Lung (tissue), 12 donors: ENCODE data around the gene FBXO2. TPM values are rescaled to one million over a fixed set of nuclear protein-coding genes. Genes with fewer than 3 reads are reported as not detected.

Experiments used
- ATAC-seq: fragments of 200-7000 bp; cut with Tn5 transposase; one replicate; pipeline ENCODE4 v1.9.1; 2020; ENCODE audit warnings: moderate number of reproducible peaks; ENCODE audit not compliant: insufficient read depth, low FRiP score
- DNase-seq, 3 donors: peaks; one replicate each; pipeline ENCODE4 v3.0.0-alpha.2; 2013 to 2017
- H3K27ac ChIP-seq, 2 donors: one replicate each; pipeline ENCODE4 v1.5.1; 2013; ENCODE audit warnings: mild to moderate bottlenecking in 2 of 2, moderate library complexity in 2 of 2, control low read depth in 1 of 2, inconsistent platforms in 1 of 2, low read depth in 1 of 2, low read length in 1 of 2
- H3K27me3 ChIP-seq, 3 donors: one replicate each; pipeline ENCODE4 v1.5.1; 2013; ENCODE audit warnings: low read length in 2 of 3; ENCODE audit not compliant: control insufficient read depth in 3 of 3, insufficient read depth in 3 of 3
- H3K36me3 ChIP-seq, 4 donors: one replicate each; pipeline ENCODE4 v1.5.1; 2013; ENCODE audit warnings: low read length in 4 of 4, mild to moderate bottlenecking in 1 of 4, moderate library complexity in 1 of 4; ENCODE audit not compliant: control insufficient read depth in 4 of 4, insufficient read depth in 4 of 4
- H3K4me1 ChIP-seq, 5 donors: one replicate each; pipeline ENCODE4 v1.5.1; 2013; ENCODE audit warnings: low read length in 5 of 5, mild to moderate bottlenecking in 2 of 5, moderate library complexity in 1 of 5; ENCODE audit not compliant: control insufficient read depth in 5 of 5, insufficient read depth in 5 of 5
- H3K4me3 ChIP-seq: one replicate; pipeline ENCODE4 v1.5.1; 2013; ENCODE audit warnings: mild to moderate bottlenecking, control low read depth, moderate library complexity
- H3K9ac ChIP-seq, 2 donors: one replicate each; pipeline ENCODE4 v1.5.1; 2013; ENCODE audit warnings: low read length in 2 of 2, control low read depth in 1 of 2; ENCODE audit not compliant: insufficient read depth in 1 of 2
- H3K9me3 ChIP-seq, 4 donors: one replicate each; pipeline ENCODE4 v1.5.1; 2013; ENCODE audit warnings: low read length in 3 of 4, mild to moderate bottlenecking in 1 of 4, moderate library complexity in 1 of 4; ENCODE audit not compliant: control insufficient read depth in 4 of 4, insufficient read depth in 3 of 4
- WGBS, 2 donors: extraction: QIAGEN DNeasy Blood & Tissue Kit; methylation state at CpG; one replicate each; pipeline ENCODE4 v1.1.7; 2013; 5-methylcytosine and 5-hydroxymethylcytosine counted together
- polyA plus RNA-seq, 2 donors: library from polyadenylated mRNA; stranded (reverse); fragments of 200-250 nt; gene quantifications; one replicate each; pipeline ENCODE4 v1.2.1, GENCODE V29; 2013
- total RNA-seq, 2 donors: library from RNA; depleted of rRNA in 1 of 2; stranded (reverse); fragments of >200 nt in 1 of 2; gene quantifications; one replicate each; pipeline ENCODE4 v1.2.1, GENCODE V29; 2014 to 2021
- TF ChIP-seq, protein P1 (sequence below): IDR thresholded peaks from 2 replicates; pipeline ENCODE4 v1.5.1; 2012; ENCODE audit warnings: mild to moderate bottlenecking; ENCODE audit errors: control extremely low read depth, extremely low read depth
- donor health status: control.
- donor health status: control.
- donor health status: Bipolar disorder and iron deficiency.
- donor health status: healthy.
- donor health status: DM: yes; HTN: yes; CAD: no.

FBXO2 gene
- total and polyA plus RNA-seq, 4 donors: 0.20 to 12.5 (median 10.1) TPM

DNA sequence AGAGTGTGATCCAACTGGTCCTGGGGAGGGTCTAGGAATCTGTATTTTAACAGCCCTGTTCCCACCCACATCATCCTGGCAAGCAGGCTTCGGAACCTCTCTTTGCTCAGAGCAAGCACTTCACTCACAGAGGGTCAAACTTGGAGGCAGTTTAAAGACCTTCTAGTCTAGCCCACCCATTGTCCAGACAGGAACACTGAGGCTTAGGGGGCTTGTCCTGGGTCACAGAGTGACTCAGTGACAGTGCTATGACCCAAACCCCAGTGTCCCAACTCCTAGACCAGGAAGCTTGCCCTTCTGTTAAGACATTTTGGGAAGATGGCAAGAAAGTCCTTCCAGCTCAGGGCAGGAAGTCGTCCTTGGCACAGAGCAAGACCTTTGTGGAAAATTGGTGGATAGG is 36.5 kb downstream of the FBXO2 start:
- ATAC-seq: no peak
- H3K9ac ChIP-seq: no peak overlapping the region
- no peak overlapping the region for H3K27ac ChIP-seq
- no peaks in the 10 kb centered on the region for H3K9me3 ChIP-seq
- H3K36me3 ChIP-seq: no peaks in the 10 kb centered on the region
- 82 to 85% methylated on average over 2 of the region's 2 CpGs for WGBS, 2 donors
- no peak overlapping the region for H3K4me3 ChIP-seq
- H3K27me3 ChIP-seq: peaks cover 0 to 12% (median 0%) of the 10 kb centered on the region in 3 donors
- no peaks in the 10 kb centered on the region for H3K4me1 ChIP-seq
- TF ChIP-seq, protein P1, sequence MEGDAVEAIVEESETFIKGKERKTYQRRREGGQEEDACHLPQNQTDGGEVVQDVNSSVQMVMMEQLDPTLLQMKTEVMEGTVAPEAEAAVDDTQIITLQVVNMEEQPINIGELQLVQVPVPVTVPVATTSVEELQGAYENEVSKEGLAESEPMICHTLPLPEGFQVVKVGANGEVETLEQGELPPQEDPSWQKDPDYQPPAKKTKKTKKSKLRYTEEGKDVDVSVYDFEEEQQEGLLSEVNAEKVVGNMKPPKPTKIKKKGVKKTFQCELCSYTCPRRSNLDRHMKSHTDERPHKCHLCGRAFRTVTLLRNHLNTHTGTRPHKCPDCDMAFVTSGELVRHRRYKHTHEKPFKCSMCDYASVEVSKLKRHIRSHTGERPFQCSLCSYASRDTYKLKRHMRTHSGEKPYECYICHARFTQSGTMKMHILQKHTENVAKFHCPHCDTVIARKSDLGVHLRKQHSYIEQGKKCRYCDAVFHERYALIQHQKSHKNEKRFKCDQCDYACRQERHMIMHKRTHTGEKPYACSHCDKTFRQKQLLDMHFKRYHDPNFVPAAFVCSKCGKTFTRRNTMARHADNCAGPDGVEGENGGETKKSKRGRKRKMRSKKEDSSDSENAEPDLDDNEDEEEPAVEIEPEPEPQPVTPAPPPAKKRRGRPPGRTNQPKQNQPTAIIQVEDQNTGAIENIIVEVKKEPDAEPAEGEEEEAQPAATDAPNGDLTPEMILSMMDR: no peak
- no peak for DNase-seq

DNA sequence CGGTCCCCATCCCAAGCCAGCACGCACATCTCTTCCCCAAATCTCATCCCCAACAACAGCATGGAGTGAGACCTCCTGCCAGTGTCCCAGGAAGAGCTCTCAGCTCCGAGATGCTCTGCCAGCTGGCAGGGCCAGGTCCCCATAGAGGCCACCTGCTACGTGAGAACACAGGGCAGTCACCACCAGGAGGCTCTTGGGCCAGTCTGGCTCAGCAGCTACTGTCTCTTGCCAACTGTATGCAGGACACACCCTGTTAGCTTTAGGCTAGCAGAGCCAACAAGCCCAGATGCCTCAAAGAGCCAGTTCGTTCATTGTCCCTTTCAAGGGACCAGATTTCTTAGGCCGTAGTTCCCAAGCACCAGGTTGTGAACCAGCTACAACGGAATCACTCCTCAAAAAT is 36.9 kb downstream of the FBXO2 start:
- ATAC-seq: no peak
- H3K27me3 ChIP-seq: peaks cover 0 to 12% (median 0%) of the 10 kb centered on the region in 3 donors

DNA sequence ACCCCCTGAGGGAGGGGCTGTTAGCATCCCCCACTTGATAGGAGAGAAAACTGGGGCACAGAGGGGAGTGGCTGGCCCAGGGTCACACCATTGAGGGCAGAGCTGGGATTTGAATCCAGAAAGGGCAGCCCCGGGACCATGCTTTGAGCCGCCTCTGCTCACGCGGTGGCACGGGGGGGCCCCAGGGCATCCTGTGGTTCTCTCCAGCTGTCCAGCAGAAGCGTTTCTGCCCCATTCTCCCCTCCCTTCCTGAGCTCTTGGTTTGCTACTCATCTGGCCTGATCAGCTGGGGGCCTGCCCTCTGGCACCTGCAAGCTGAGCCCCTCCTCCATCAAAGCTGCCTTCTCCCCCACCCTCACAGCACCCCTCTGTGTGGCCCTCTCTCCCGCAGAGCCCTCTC is 37.5 kb downstream of the FBXO2 start:
- no peaks in the 10 kb centered on the region for H3K36me3 ChIP-seq
- no peak overlapping the region for H3K9ac ChIP-seq
- H3K4me1 ChIP-seq: no peaks in the 10 kb centered on the region
- no peak overlapping the region for H3K27ac ChIP-seq
- no peak for DNase-seq
- TF ChIP-seq, protein P1: no peak
- no peak overlapping the region for H3K4me3 ChIP-seq
- 56 to 62% methylated on average over 7 of the region's 7 CpGs for WGBS, 2 donors
- ATAC-seq: no peak
- peaks cover 0 to 12% (median 0%) of the 10 kb centered on the region in 3 donors for H3K27me3 ChIP-seq
- H3K9me3 ChIP-seq: no peaks in the 10 kb centered on the region

More for the DNA sequence above, 36.9 kb downstream of the FBXO2 start:
- no peaks in the 10 kb centered on the region for H3K9me3 ChIP-seq
- 67 to 74% methylated on average over 7 of the region's 7 CpGs for WGBS, 2 donors
- H3K27ac ChIP-seq: no peak overlapping the region
- no peak for DNase-seq
- H3K4me3 ChIP-seq: no peak overlapping the region
- no peaks in the 10 kb centered on the region for H3K4me1 ChIP-seq
- no peaks in the 10 kb centered on the region for H3K36me3 ChIP-seq
- TF ChIP-seq, protein P1: no peak
- no peak overlapping the region for H3K9ac ChIP-seq

DNA sequence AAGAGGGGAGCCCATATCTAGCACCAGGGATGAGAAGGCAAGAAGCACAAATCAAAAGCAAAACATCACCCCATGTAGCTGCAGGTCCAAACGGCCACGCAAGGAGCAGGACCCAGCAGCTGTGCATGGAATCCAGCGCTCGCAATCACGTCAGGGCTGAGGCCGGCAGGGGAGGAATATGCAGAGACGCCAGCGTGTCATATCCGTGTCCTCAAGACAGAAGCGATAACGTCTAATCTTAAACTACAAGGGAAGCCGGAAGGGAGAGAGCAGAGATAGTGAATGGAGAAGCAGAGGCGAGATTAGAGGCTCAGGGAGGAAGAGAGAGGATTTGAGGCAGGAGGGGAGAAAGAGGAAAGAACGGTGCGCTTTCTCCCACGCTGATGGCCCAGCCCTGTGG is 39.1 kb downstream of the FBXO2 start:
- Histone ChIP-seq H3K36me3 (no peaks in the 10 kb centered on the region), H3K27ac (no peak overlapping the region), H3K4me3 (no peak overlapping the region), H3K27me3 (peaks cover 0 to 12% (median 0%) of the 10 kb centered on the region in 3 donors), H3K4me1 (no peaks in the 10 kb centered on the region), H3K9me3 (no peaks in the 10 kb centered on the region), H3K9ac (no peak overlapping the region)
- ATAC-seq (no peak), DNase-seq (peak; percentile 4 to 26 (median 19))
- TF ChIP-seq, protein P1: no peak
- 36 to 63% methylated on average over 16 of the region's 16 CpGs for WGBS, 2 donors
